Tongue (tissue), 2 donors: ENCODE results near the gene LHPP. TPM values are rescaled to one million over a fixed set of nuclear protein-coding genes. Genes with fewer than 3 reads are reported as not detected.

ENCODE experiments used
- DNase-seq: peaks from one replicate; pipeline ENCODE4 v3.0.0-alpha.2; 2015
- total RNA-seq: library from RNA; depleted of rRNA; stranded (reverse); fragments of >200 nt; gene quantifications from one replicate; pipeline ENCODE4 v1.2.3, GENCODE V29; 2014

Gene LHPP
- total RNA-seq, 1 donor from 2014 or later = 12.1 TPM

- no peak for DNase-seq
These were observed 35.0 kb downstream of the LHPP start for GRCh38 chr10:124496620-124497019.

- DNase-seq = no peak
These were observed 35.7 kb downstream of the LHPP start for GRCh38 chr10:124497196-124497881.

GRCh38 chr10:124498056-124498455 is 36.4 kb downstream of the LHPP start:
- DNase-seq = no peak

- DNase-seq = no peak
These were observed 39.1 kb downstream of the LHPP start for GRCh38 chr10:124500757-124501156.

- no peak for DNase-seq
These were observed 43.1 kb downstream of the LHPP start for GRCh38 chr10:124504711-124505110.

GRCh38 chr10:124505279-124505678 is 43.7 kb downstream of the LHPP start:
- DNase-seq = no peak

- DNase-seq = no peak
These were observed 46.5 kb downstream of the LHPP start for GRCh38 chr10:124508070-124508667.

GRCh38 chr10:124508907-124509454 is 47.4 kb downstream of the LHPP start:
- no peak for DNase-seq

GRCh38 chr10:124509880-124510632 is 48.4 kb downstream of the LHPP start:
- no peak for DNase-seq

- no peak for DNase-seq
These were observed 49.1 kb downstream of the LHPP start for GRCh38 chr10:124510759-124511158.

- no peak for DNase-seq
These were observed 49.8 kb downstream of the LHPP start for GRCh38 chr10:124511205-124512039.

GRCh38 chr10:124512040-124512428 is 50.4 kb downstream of the LHPP start:
- DNase-seq = no peak

GRCh38 chr10:124512600-124512999 is 51.0 kb downstream of the LHPP start:
- no peak for DNase-seq

GRCh38 chr10:124515244-124515970 is 53.8 kb downstream of the LHPP start:
- no peak for DNase-seq

- no peak for DNase-seq
These were observed 54.6 kb downstream of the LHPP start for GRCh38 chr10:124516181-124516580.

- DNase-seq = no peak
These were observed 55.2 kb downstream of the LHPP start for GRCh38 chr10:124516746-124517397.

GRCh38 chr10:124517461-124517860 is 55.8 kb downstream of the LHPP start:
- DNase-seq = no peak

- no peak for DNase-seq
These were observed 56.3 kb downstream of the LHPP start for GRCh38 chr10:124517931-124518330.

- no peak for DNase-seq
These were observed 56.7 kb downstream of the LHPP start for GRCh38 chr10:124518366-124518765.

- no peak for DNase-seq
These were observed 59.2 kb downstream of the LHPP start for GRCh38 chr10:124520558-124521428.
